Naive thymus-derived CD4-positive, alpha-beta T cell (primary cell): Measurements from ENCODE around the gene COQ9. TPM values are rescaled to one million over a fixed set of nuclear protein-coding genes. Genes with fewer than 3 reads are reported as not detected.

Experiments used
- ATAC-seq: fragments of 150-1000 bp; cut with Tn5 transposase; 2 replicates; pipeline ENCODE4 v1.10.0; 2021; ENCODE audit warnings: mild to moderate bottlenecking, moderate library complexity
- CTCF ChIA-PET: fragments of 350-600 bp; sonication (Branson Sonifier 250); formaldehyde crosslinking; loops from one replicate; lab custom pipeline; 2021; ENCODE audit warnings: antibody characterized with exemption; lab: Charles Lee
- POLR2A ChIA-PET: fragments of 350-600 bp; sonication (Branson Sonifier 250); formaldehyde crosslinking; loops from one replicate; lab custom pipeline; 2021; ENCODE audit warnings: antibody characterized with exemption, inconsistent platforms; lab: Charles Lee
- DNase-seq, 9 donors: peaks; one replicate each; pipeline versions ENCODE4 v3.0.0 to v3.0.0-alpha.2; 2020 to 2022; ENCODE audit warnings: mixed read lengths in 1 of 9
- H3K27ac ChIP-seq: one replicate; pipeline ENCODE4 v1.7.0; 2013; ENCODE audit warnings: mild to moderate bottlenecking, low read depth, low read length, moderate library complexity
- H3K27me3 ChIP-seq, 2 donors: one replicate each; pipeline ENCODE4 v1.7.0; 2013; ENCODE audit warnings: low read length in 2 of 2, mild to moderate bottlenecking in 2 of 2, moderate library complexity in 2 of 2; ENCODE audit not compliant: control insufficient read depth in 2 of 2, insufficient read depth in 2 of 2
- H3K36me3 ChIP-seq, 3 experiments: 1 replicate in 2 of 3; 2 replicates in 1 of 3; pipeline ENCODE4 v1.7.0; 2013; ENCODE audit warnings: low read length in 3 of 3, mild to moderate bottlenecking in 3 of 3, moderate library complexity in 1 of 3; ENCODE audit not compliant: insufficient read depth in 3 of 3, control insufficient read depth in 2 of 3
- H3K4me1 ChIP-seq, 2 donors: one replicate each; pipeline ENCODE4 v1.7.0; 2013; ENCODE audit warnings: low read length in 2 of 2, mild to moderate bottlenecking in 2 of 2, moderate library complexity in 1 of 2; ENCODE audit not compliant: control insufficient read depth in 2 of 2, insufficient read depth in 2 of 2
- H3K4me3 ChIP-seq: 2 replicates; pipeline ENCODE4 v1.7.0; 2013; ENCODE audit warnings: mild to moderate bottlenecking, low read length
- H3K9me3 ChIP-seq, 3 experiments: 1 replicate in 2 of 3; 2 replicates in 1 of 3; pipeline ENCODE4 v1.7.0; 2013; ENCODE audit warnings: low read length in 3 of 3; ENCODE audit not compliant: control insufficient read depth in 2 of 3
- H3K27ac Mint-ChIP-seq, 9 donors: one replicate each; pipeline ENCODE4 v1.8.0; 2020 to 2022; ENCODE audit warnings: mixed read lengths in 9 of 9, mild to moderate bottlenecking in 8 of 9, moderate library complexity in 5 of 9, inconsistent platforms in 2 of 9
- H3K27me3 Mint-ChIP-seq, 5 donors: one replicate each; pipeline ENCODE4 v1.8.0; 2021 to 2022; ENCODE audit warnings: mixed read lengths in 5 of 5, mild to moderate bottlenecking in 1 of 5
- H3K36me3 Mint-ChIP-seq, 5 donors: one replicate each; pipeline ENCODE4 v1.8.0; 2020 to 2022; ENCODE audit warnings: mixed read lengths in 5 of 5, mild to moderate bottlenecking in 3 of 5, inconsistent platforms in 1 of 5
- H3K4me1 Mint-ChIP-seq, 7 donors: one replicate each; pipeline ENCODE4 v1.8.0; 2020 to 2022; ENCODE audit warnings: mixed read lengths in 7 of 7, mild to moderate bottlenecking in 3 of 7, inconsistent platforms in 1 of 7
- H3K4me3 Mint-ChIP-seq, 10 donors: one replicate each; pipeline ENCODE4 v1.8.0; 2020 to 2022; ENCODE audit warnings: mild to moderate bottlenecking in 10 of 10, mixed read lengths in 10 of 10, moderate library complexity in 6 of 10, inconsistent platforms in 2 of 10
- H3K9me3 Mint-ChIP-seq, 11 donors: one replicate each; pipeline ENCODE4 v1.8.0; 2020 to 2022; ENCODE audit warnings: mixed read lengths in 11 of 11, mild to moderate bottlenecking in 4 of 11, inconsistent platforms in 1 of 11, moderate library complexity in 1 of 11
- intact Hi-C, 2 donors: fragments of 100-400 bp; cut with micrococcal nuclease; formaldehyde crosslinking; loops; one replicate each; pipeline ENCODE4 v1.15.1; 2023
- polyA plus RNA-seq, 2 donors: library from polyadenylated mRNA; unstranded; fragments of 300-500 nt; fragmentation: Illumina TruSeq; gene quantifications; one replicate each; pipeline ENCODE4 v1.2.3, GENCODE V29; 2021
- total RNA-seq, 6 experiments: library from RNA in 5 of 6; stranded (reverse) in 5 of 6; gene quantifications; 1 replicate in 5 of 6; 2 replicates in 1 of 6; pipeline ENCODE4 v1.2.3 and lab custom pipeline; 2021 to 2026

The COQ9 gene
- total and polyA plus RNA-seq, 7 experiments from 2014 or later = 16.4 to 51.7 (median 36.6) TPM

DNA sequence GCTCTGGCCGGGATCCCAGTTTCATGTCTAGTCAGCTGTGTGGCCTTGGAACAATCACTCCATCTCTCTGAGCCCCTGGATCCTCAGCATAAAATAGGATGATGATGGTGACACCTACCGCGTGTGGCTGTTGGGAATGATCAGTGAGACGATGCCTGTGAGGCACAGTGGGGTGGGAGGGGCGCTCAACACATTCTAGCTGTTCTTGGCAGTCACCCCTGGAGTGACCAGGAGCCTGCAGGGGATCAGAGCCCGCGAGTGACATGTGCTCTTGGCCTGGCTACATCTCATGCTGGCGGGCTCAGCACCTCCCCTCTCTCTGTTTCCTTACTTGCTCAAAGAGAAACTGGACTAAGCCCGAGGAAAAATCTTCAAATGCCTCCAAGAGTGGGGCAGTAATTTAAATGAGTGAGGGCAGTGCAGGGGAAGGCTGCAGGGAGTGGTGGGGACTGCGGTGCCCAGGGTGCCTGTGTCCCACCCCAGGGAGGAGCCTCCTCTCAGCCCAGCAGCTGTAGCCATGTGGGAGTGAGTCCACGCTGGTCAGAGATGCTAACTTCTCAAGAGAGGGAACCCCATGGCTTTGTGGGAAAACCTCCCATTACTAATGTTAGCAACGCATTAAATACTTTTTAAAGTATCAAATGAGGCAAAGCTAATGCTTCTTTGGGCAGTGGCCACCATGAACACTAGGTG is 62.1 kb downstream of the COQ9 start:
- Histone ChIP-seq H3K27ac (no peak overlapping the region), H3K4me1 (no peaks in the 10 kb centered on the region), H3K27me3 (no peaks in the 10 kb centered on the region), H3K36me3 (peaks cover 0 to 12% (median 0%) of the 10 kb centered on the region in 3 experiments), H3K4me3 (no peak overlapping the region), H3K9me3 (no peaks in the 10 kb centered on the region)
- DNase-seq = no peak
- H3K9me3 Mint-ChIP-seq = no peaks in the 10 kb centered on the region
- no peak overlapping the region for H3K4me3 Mint-ChIP-seq
- intact Hi-C loops = no loop called here
- H3K27ac Mint-ChIP-seq = no peak overlapping the region
- peaks cover 0 to 2% (median 0%) of the 10 kb centered on the region in 5 donors for H3K27me3 Mint-ChIP-seq
- H3K4me1 Mint-ChIP-seq = no peaks in the 10 kb centered on the region
- ChIA-PET POLR2A (no interaction called here), CTCF (interaction anchor here (1.0 kb wide), 1 partner anchor 28 kb away, joined by 3 read pairs; no protein-coding TSS in a partner anchor)
- no peak for ATAC-seq
- H3K36me3 Mint-ChIP-seq = peaks cover 0 to 9% (median 0%) of the 10 kb centered on the region in 5 donors

DNA sequence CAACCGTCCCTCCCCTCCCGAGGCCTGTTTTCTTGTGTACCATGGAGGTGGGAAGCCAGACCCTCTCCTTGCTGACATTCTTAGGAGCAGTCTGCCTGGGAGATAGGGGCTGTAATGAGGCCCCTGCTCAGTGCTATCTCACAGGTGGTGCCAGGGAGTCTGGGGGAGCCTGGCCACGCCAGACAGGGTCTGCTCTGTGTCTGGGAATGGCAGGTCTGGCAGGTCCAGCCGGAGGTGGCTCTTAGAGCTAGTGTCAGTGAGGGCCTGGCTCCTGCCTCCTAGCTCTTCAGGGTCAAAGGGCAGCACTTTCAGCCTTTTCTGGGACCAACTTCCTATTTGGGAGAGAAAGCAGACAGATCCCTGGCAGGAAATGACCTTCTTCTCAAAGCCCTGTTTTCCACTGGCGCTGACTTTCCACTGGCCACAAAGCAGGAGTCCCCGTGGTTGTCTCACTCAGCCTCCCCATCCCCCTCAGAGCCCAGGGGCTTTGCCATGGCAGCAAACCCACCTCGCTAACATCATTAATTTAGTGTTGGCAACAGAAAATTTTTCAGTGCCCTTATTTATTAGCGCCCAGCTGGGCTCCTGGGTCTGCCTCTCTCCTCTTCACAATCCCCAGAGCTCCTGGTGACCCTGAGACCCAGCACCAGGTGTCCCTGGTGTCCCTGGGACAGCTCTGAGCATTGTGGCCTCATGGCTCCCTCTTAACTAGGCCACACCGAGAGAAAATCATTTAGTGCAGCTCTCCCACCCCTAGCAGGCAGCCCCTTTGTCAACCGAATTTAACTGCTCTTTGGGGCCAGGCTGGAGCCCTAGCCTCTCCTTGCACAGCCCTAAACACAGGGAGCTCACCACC is 63.0 kb downstream of the COQ9 start:
- no peaks in the 10 kb centered on the region for H3K4me1 Mint-ChIP-seq
- H3K27ac Mint-ChIP-seq = no peak overlapping the region
- ChIA-PET POLR2A (interaction anchor here (0.6 kb wide), 1 partner anchor 23 kb away, joined by 3 read pairs; no protein-coding TSS in a partner anchor), CTCF (interaction anchor here (0.6 to 1.0 kb wide), 2 partner anchors 27 to 117 kb away, joined by 3 read pairs; no protein-coding TSS in a partner anchor)
- Histone ChIP-seq H3K27ac (no peak overlapping the region), H3K4me3 (no peak overlapping the region), H3K9me3 (no peaks in the 10 kb centered on the region), H3K4me1 (no peaks in the 10 kb centered on the region), H3K27me3 (no peaks in the 10 kb centered on the region), H3K36me3 (peaks cover 0 to 15% (median 0%) of the 10 kb centered on the region in 3 experiments)
- DNase-seq = no peak
- intact Hi-C loops = no loop called here
- no peak for ATAC-seq
- no peaks in the 10 kb centered on the region for H3K9me3 Mint-ChIP-seq
- no peaks in the 10 kb centered on the region for H3K27me3 Mint-ChIP-seq
- peaks cover 0 to 9% (median 0%) of the 10 kb centered on the region in 5 donors for H3K36me3 Mint-ChIP-seq
- H3K4me3 Mint-ChIP-seq = no peak overlapping the region

Other genes with a start within 250 kb of the COQ9 start
- gene ARL2BP, start 202.2 kb upstream of the COQ9 start, total RNA-seq = 10 to 100 TPM; 32.6 to 57.7 (median 37.9) TPM
- 100 to 1,000 TPM; 146 to 166 TPM for gene ARL2BP, start 202.2 kb upstream of the COQ9 start, polyA plus RNA-seq
- 1 to 10 TPM in 4 of 5 experiments, under 1 TPM in 1; 0.36 to 8.4 (median 3.3) TPM for gene PLLP, start 162.8 kb upstream of the COQ9 start, total RNA-seq
- 10 to 100 TPM; 10.0 to 26.0 TPM for gene PLLP, start 162.8 kb upstream of the COQ9 start, polyA plus RNA-seq
- 1 to 10 TPM in 1 of 5 experiments, under 1 TPM in 3, not detected in 1; 0.17 to 1.9 (median 0.48) TPM for gene CCL22, start 88.7 kb upstream of the COQ9 start, total RNA-seq
- gene CCL22, start 88.7 kb upstream of the COQ9 start, polyA plus RNA-seq = not detected
- not detected for gene CX3CL1, start 75.0 kb upstream of the COQ9 start, total RNA-seq
- gene CX3CL1, start 75.0 kb upstream of the COQ9 start, polyA plus RNA-seq = not detected
- gene CCL17, start 42.7 kb upstream of the COQ9 start, total RNA-seq = under 1 TPM in 1 of 5 experiments, not detected in 4; 0.60 TPM
- gene CCL17, start 42.7 kb upstream of the COQ9 start, polyA plus RNA-seq = not detected
- 10 to 100 TPM; 33.6 to 52.8 (median 35.8) TPM for gene CIAPIN1, start 94 bp upstream of the COQ9 start, total RNA-seq
- gene CIAPIN1, start 94 bp upstream of the COQ9 start, polyA plus RNA-seq = 100 to 1,000 TPM in 1 of 2 donors, 10 to 100 TPM in 1; 65.2 to 119 TPM
- 10 to 100 TPM; 63.4 to 96.3 (median 81.4) TPM for gene POLR2C, start 15.2 kb downstream of the COQ9 start, total RNA-seq
- gene POLR2C, start 15.2 kb downstream of the COQ9 start, polyA plus RNA-seq = 10 to 100 TPM; 45.0 to 55.7 TPM
- gene DOK4, start 39.0 kb downstream of the COQ9 start, total RNA-seq = 1 to 10 TPM; 2.2 to 4.0 (median 2.9) TPM
- 1 to 10 TPM; 1.6 to 4.6 TPM for gene DOK4, start 39.0 kb downstream of the COQ9 start, polyA plus RNA-seq
- gene CCDC102A, start 89.1 kb downstream of the COQ9 start, total RNA-seq = 10 to 100 TPM in 1 of 5 experiments, 1 to 10 TPM in 4; 3.5 to 12.7 (median 7.1) TPM
- 1 to 10 TPM; 3.0 to 9.4 TPM for gene CCDC102A, start 89.1 kb downstream of the COQ9 start, polyA plus RNA-seq
- 10 to 100 TPM in 2 of 5 experiments, 1 to 10 TPM in 1, under 1 TPM in 2; 0.67 to 16.1 (median 2.7) TPM for gene ADGRG5, start 95.2 kb downstream of the COQ9 start, total RNA-seq
- 1 to 10 TPM in 1 of 2 donors, under 1 TPM in 1; 0.43 to 1.3 TPM for gene ADGRG5, start 95.2 kb downstream of the COQ9 start, polyA plus RNA-seq
- gene ADGRG1, start 181.2 kb downstream of the COQ9 start, total RNA-seq = 10 to 100 TPM in 2 of 5 experiments, 1 to 10 TPM in 2, under 1 TPM in 1; 0.67 to 96.0 (median 5.0) TPM
- under 1 TPM; 0.07 to 0.67 TPM for gene ADGRG1, start 181.2 kb downstream of the COQ9 start, polyA plus RNA-seq
- 10 to 100 TPM in 1 of 5 experiments, 1 to 10 TPM in 1, not detected in 3; 4.9 to 14.1 TPM for gene ADGRG3, start 220.8 kb downstream of the COQ9 start, total RNA-seq
- gene ADGRG3, start 220.8 kb downstream of the COQ9 start, polyA plus RNA-seq = not detected
- not detected for gene DRC7, start 247.3 kb downstream of the COQ9 start, total RNA-seq
- not detected for gene DRC7, start 247.3 kb downstream of the COQ9 start, polyA plus RNA-seq